NT2/D1 (cell line): ENCODE measurements around the gene EPN3.

Experiments used
- YY1 ChIP-seq: IDR thresholded peaks from 2 replicates; pipeline ENCODE4 v1.6.1; 2011; ENCODE audit not compliant: insufficient read length, insufficient read depth
- ZNF274 ChIP-seq: IDR thresholded peaks from 2 replicates; pipeline ENCODE4 v1.6.1; 2011; ENCODE audit warnings: mild to moderate bottlenecking, low read depth, low read length

DNA sequence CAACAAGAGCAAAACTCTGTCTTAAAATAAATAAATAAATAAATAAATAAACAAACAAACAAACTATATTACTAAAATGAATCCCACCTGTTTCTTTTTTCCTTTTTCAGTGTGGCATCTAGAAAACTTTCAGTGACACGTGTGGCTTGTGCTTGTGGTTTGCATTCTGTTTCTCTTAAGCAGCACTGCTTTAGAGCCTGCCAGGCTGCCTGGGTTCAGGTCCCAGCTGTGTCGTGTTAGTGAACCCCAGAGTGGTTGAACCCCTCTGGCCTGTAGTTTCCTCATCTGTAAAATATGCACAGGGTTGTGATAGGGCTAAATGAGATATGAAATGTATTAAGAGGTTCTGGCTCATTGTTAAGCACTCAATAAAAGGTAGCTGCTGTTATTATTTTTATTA lies 12.1 kb upstream of the EPN3 start:
- TF ChIP-seq YY1 (no peak), ZNF274 (no peak)
